SK-N-SH treated with all-trans-retinoic acid at 6 μM for 48 hours (cell line): ENCODE data around the gene KIF22.

Source experiments
- CSDC2 ChIP-seq: fragments of 250-450 bp; sonication (Bioruptor Pico); IDR thresholded peaks from 2 replicates; pipeline ENCODE4 v1.5.0; 2020; ENCODE audit warnings: mild to moderate bottlenecking, moderate library complexity
- SNAI2 ChIP-seq: fragments of 250-450 bp; sonication (Bioruptor Pico); IDR thresholded peaks from 2 replicates; pipeline ENCODE4 v1.5.0; 2020; ENCODE audit warnings: mild to moderate bottlenecking, moderate library complexity
- TCF4 ChIP-seq: fragments of 250-450 bp; sonication (Bioruptor Pico); IDR thresholded peaks from 2 replicates; pipeline ENCODE4 v1.8.0; 2021; ENCODE audit warnings: mild to moderate bottlenecking, moderate library complexity, borderline replicate concordance
- ZFP3 ChIP-seq: fragments of 250-450 bp; sonication (Bioruptor Pico); IDR thresholded peaks from 2 replicates; pipeline ENCODE4 v1.5.0; 2020; ENCODE audit warnings: mild to moderate bottlenecking, moderate library complexity
- ZFP30 ChIP-seq: fragments of 450-650 bp; formaldehyde crosslinking; IDR thresholded peaks from 2 replicates; pipeline ENCODE4 v1.5.0; 2022; ENCODE audit warnings: mild to moderate bottlenecking, moderate library complexity
- TF ChIP-seq, protein P1 (sequence below): fragments of 250-450 bp; sonication (Bioruptor Pico); IDR thresholded peaks from 2 replicates; pipeline ENCODE4 v1.8.0; 2020; ENCODE audit warnings: mild to moderate bottlenecking, moderate library complexity, borderline replicate concordance
- TF ChIP-seq, protein P2 (sequence below): fragments of 250-450 bp; sonication (Bioruptor Pico); IDR thresholded peaks from 2 replicates; pipeline ENCODE4 v1.5.1; 2021; ENCODE audit warnings: mild to moderate bottlenecking, moderate library complexity

DNA sequence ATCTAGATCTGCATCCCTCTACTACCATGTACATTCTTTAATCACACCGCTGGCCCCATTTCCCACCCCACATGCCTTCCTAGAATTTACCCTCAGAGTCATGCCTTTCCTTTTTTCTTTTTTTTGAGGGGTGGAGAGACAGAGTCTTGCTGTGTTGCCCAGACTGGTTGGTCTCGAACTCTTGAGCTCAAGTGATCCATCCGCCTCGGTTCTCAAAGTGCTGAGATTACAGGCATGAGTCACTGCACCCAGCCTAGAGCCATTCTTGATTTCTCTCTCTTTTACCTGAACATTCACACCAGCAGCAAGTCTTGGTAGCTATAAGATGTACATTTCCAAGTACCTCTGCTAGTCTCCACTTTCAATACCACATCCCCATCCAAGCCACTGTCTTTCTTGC, 27.5 kb downstream of the KIF22 start:
- TF ChIP-seq, protein P1, sequence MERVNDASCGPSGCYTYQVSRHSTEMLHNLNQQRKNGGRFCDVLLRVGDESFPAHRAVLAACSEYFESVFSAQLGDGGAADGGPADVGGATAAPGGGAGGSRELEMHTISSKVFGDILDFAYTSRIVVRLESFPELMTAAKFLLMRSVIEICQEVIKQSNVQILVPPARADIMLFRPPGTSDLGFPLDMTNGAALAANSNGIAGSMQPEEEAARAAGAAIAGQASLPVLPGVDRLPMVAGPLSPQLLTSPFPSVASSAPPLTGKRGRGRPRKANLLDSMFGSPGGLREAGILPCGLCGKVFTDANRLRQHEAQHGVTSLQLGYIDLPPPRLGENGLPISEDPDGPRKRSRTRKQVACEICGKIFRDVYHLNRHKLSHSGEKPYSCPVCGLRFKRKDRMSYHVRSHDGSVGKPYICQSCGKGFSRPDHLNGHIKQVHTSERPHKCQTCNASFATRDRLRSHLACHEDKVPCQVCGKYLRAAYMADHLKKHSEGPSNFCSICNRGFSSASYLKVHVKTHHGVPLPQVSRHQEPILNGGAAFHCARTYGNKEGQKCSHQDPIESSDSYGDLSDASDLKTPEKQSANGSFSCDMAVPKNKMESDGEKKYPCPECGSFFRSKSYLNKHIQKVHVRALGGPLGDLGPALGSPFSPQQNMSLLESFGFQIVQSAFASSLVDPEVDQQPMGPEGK (CRISPR knock-in tag): no peak
- TF ChIP-seq ZFP3 (no peak), ZFP30 (no peak), SNAI2 (CRISPR knock-in tag) (no peak), CSDC2 (CRISPR knock-in tag) (no peak), TCF4 (CRISPR knock-in tag) (no peak)
- TF ChIP-seq, protein P2, sequence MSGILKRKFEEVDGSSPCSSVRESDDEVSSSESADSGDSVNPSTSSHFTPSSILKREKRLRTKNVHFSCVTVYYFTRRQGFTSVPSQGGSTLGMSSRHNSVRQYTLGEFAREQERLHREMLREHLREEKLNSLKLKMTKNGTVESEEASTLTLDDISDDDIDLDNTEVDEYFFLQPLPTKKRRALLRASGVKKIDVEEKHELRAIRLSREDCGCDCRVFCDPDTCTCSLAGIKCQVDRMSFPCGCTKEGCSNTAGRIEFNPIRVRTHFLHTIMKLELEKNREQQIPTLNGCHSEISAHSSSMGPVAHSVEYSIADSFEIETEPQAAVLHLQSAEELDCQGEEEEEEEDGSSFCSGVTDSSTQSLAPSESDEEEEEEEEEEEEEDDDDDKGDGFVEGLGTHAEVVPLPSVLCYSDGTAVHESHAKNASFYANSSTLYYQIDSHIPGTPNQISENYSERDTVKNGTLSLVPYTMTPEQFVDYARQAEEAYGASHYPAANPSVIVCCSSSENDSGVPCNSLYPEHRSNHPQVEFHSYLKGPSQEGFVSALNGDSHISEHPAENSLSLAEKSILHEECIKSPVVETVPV (CRISPR knock-in tag): no peak
